ENCODE results near the gene TMEM156.

DNA sequence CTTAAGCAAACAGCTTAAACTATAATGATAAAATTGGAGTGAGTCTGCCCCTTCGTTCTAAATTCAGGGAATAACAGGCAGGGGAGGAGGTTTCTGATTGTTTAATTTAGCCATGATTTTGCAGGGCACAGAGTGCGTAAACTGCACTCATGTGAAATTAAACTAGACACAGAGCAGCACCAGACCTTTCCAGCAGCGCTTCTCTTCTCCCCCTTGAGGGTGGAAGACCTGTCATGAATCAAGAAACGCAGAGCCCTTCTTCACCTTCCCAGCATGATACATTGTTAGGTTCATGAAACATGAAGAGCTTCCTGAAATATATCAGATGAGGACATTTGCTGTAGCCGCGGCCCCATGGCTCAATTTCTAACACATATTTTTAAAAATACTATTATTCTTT lies 101.5 kb downstream of the TMEM156 start:
- TF ChIP-seq CTCF (conservative IDR thresholded peaks at IDR 0.05; ENCODE audit: low read depth, low read length) (no peak), POLR2A (IDR thresholded peaks at IDR 0.05; ENCODE audit: low read depth, low read length) (no peak), MXI1 (IDR thresholded peaks at IDR 0.05; ENCODE audit: borderline replicate concordance, low read depth, low read length) (no peak), RCOR1 (IDR thresholded peaks at IDR 0.05; ENCODE audit: insufficient replicate concordance, low read length) (no peak), RFX5 (IDR thresholded peaks at IDR 0.05; ENCODE audit: low read depth, low read length) (no peak), CHD1 (IDR thresholded peaks at IDR 0.05; ENCODE audit: low read depth, low read length) (no peak), RAD21 (IDR thresholded peaks at IDR 0.05; ENCODE audit: low read length) (no peak), SMC3 (IDR thresholded peaks at IDR 0.05; ENCODE audit: low read depth, low read length) (no peak), CEBPB (IDR thresholded peaks at IDR 0.05; ENCODE audit: low read depth, low read length) (no peak), ELK1 (IDR thresholded peaks at IDR 0.05; ENCODE audit: borderline replicate concordance, low read depth, low read length) (no peak), NFE2L2 (IDR thresholded peaks at IDR 0.05; ENCODE audit: low read depth, low read length) (no peak)
- TF ChIP-seq, protein P1, sequence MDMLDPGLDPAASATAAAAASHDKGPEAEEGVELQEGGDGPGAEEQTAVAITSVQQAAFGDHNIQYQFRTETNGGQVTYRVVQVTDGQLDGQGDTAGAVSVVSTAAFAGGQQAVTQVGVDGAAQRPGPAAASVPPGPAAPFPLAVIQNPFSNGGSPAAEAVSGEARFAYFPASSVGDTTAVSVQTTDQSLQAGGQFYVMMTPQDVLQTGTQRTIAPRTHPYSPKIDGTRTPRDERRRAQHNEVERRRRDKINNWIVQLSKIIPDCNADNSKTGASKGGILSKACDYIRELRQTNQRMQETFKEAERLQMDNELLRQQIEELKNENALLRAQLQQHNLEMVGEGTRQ (IDR thresholded peaks at IDR 0.05; ENCODE audit: low read depth, low read length): no peak

Data from IMR-90 (cell line).